ENCODE data around the gene DLST.

GRCh38 chr14:74920281-74920680 is 38.6 kb downstream of the DLST start:
- TF ChIP-seq CTCF (optimal IDR thresholded peaks at IDR 0.05 in 1 of 3, IDR thresholded peaks at IDR 0.05 in 1 of 3, conservative IDR thresholded peaks at IDR 0.05 in 1 of 3; ENCODE audit: extremely low read depth in 1 of 3, insufficient read depth in 2 of 3, low read length in 3 of 3) = no peak
- TF ChIP-seq EZH2 (IDR thresholded peaks at IDR 0.05; ENCODE audit: low read length) = no peak
